HCT116 (cell line): ENCODE results near the gene MYO3B.

ENCODE experiments used
- CBX3 ChIP-seq: IDR thresholded peaks from 2 replicates; pipeline ENCODE4 v1.6.1; 2012; ENCODE audit warnings: low read depth
- CEBPB ChIP-seq: IDR thresholded peaks from 2 replicates; pipeline ENCODE4 v1.6.1; 2012; ENCODE audit warnings: low read depth
- CTCF ChIP-seq, 3 experiments: fragments of 200-600 bp in 1 of 3; sonication (generic) in 1 of 3; IDR thresholded peaks in 2 of 3; conservative IDR thresholded peaks in 1 of 3; 2 replicates each; pipeline ENCODE4 v1.5.1; 2012 to 2017; ENCODE audit warnings: low read depth in 2 of 3, low read length in 2 of 3, antibody characterized with exemption in 1 of 3, borderline replicate concordance in 1 of 3, control low read depth in 1 of 3, mild to moderate bottlenecking in 1 of 3, mixed read lengths in 1 of 3, mixed run types in 1 of 3, moderate library complexity in 1 of 3; ENCODE audit not compliant: insufficient read depth in 1 of 3
- ELF1 ChIP-seq: IDR thresholded peaks from 2 replicates; pipeline ENCODE4 v1.6.1; 2012; ENCODE audit warnings: low read depth, borderline replicate concordance
- EZH2 ChIP-seq: fragments of 200-600 bp; sonication (generic); IDR thresholded peaks from 2 replicates; pipeline ENCODE4 v1.6.1; 2017; ENCODE audit warnings: antibody characterized with exemption, mixed run types
- MAX ChIP-seq: IDR thresholded peaks from 2 replicates; pipeline ENCODE4 v1.6.1; 2012
- POLR2A ChIP-seq: IDR thresholded peaks from 2 replicates; pipeline ENCODE4 v1.7.0; 2011; ENCODE audit warnings: borderline replicate concordance; ENCODE audit not compliant: insufficient read depth, insufficient read length; ENCODE audit errors: extremely low read depth
- REST ChIP-seq: IDR thresholded peaks from 2 replicates; pipeline ENCODE4 v1.6.1; 2012; ENCODE audit warnings: low read depth
- SIN3A ChIP-seq: IDR thresholded peaks from 2 replicates; pipeline ENCODE4 v1.6.1; 2012; ENCODE audit warnings: low read depth
- SRF ChIP-seq: IDR thresholded peaks from 2 replicates; pipeline ENCODE4 v1.6.1; 2012; ENCODE audit warnings: low read depth
- YY1 ChIP-seq: IDR thresholded peaks from 2 replicates; pipeline ENCODE4 v1.6.1; 2011; ENCODE audit warnings: low read length, low read depth, moderate library complexity, mild to moderate bottlenecking; ENCODE audit not compliant: insufficient replicate concordance; ENCODE audit errors: extremely low read depth
- ZBTB33 ChIP-seq: IDR thresholded peaks from 2 replicates; pipeline ENCODE4 v1.6.1; 2011; ENCODE audit warnings: mild to moderate bottlenecking, low read length, moderate library complexity; ENCODE audit not compliant: insufficient replicate concordance; ENCODE audit errors: extremely low read depth
- ZFX ChIP-seq: fragments of 450-650 bp; IDR thresholded peaks from 2 replicates; pipeline ENCODE4 v1.6.1; 2017

GRCh38 chr2:170206805-170207407 is 29.0 kb downstream of the MYO3B start:
- TF ChIP-seq REST: no peak
- no peak for TF ChIP-seq CTCF (IDR thresholded peaks at IDR 0.05 in 2 of 3, conservative IDR thresholded peaks at IDR 0.05 in 1 of 3; ENCODE audit: borderline replicate concordance in 1 of 3, insufficient read depth in 1 of 3, low read depth in 2 of 3, low read length in 2 of 3)
- no peak for TF ChIP-seq EZH2
- TF ChIP-seq SIN3A: no peak
- no peak for TF ChIP-seq MAX
- no peak for TF ChIP-seq ELF1
- TF ChIP-seq ZFX: no peak
- TF ChIP-seq ZBTB33: no peak
- no peak for TF ChIP-seq CEBPB
- no peak for TF ChIP-seq CBX3
- no peak for TF ChIP-seq SRF
- TF ChIP-seq POLR2A: no peak
- TF ChIP-seq YY1: no peak
